Psoas muscle (tissue), 8 donors: ENCODE data around the gene NFE2L1. TPM values are rescaled to one million over a fixed set of nuclear protein-coding genes. Genes with fewer than 3 reads are reported as not detected.

Experiments used
- ATAC-seq, 4 donors: fragments of 200-7000 bp; cut with Tn5 transposase; one replicate each; pipeline ENCODE4 v1.9.1; 2020; ENCODE audit warnings: moderate library complexity in 3 of 4, mild to moderate bottlenecking in 2 of 4
- DNase-seq, 2 donors: peaks; one replicate each; pipeline ENCODE4 v3.0.0-alpha.2; 2020
- H3K27ac ChIP-seq: fragments of 200-600 bp; one replicate; pipeline ENCODE4 v1.8.0; 2022
- H3K27me3 ChIP-seq, 3 donors: fragments of 200-600 bp in 1 of 3; one replicate each; pipeline versions ENCODE4 v1.6.1 to v1.8.0; 2013 to 2022; ENCODE audit warnings: low read length in 2 of 3, mild to moderate bottlenecking in 2 of 3, moderate library complexity in 1 of 3; ENCODE audit not compliant: insufficient read depth in 3 of 3
- H3K36me3 ChIP-seq, 2 donors: fragments of 200-600 bp in 1 of 2; one replicate each; pipeline versions ENCODE4 v1.6.1 to v1.8.0; 2013 to 2022; ENCODE audit warnings: low read depth in 1 of 2, mild to moderate bottlenecking in 1 of 2, moderate library complexity in 1 of 2; ENCODE audit not compliant: insufficient read depth in 1 of 2
- H3K4me1 ChIP-seq: fragments of 200-600 bp; one replicate; pipeline ENCODE4 v1.8.0; 2022
- H3K4me3 ChIP-seq: fragments of 200-600 bp; one replicate; pipeline ENCODE4 v1.8.0; 2022; ENCODE audit warnings: mild to moderate bottlenecking
- H3K9me3 ChIP-seq: fragments of 200-600 bp; one replicate; pipeline ENCODE4 v1.8.0; 2022
- WGBS, 3 donors: extraction: QIAGEN DNeasy Blood & Tissue Kit; methylation state at CpG; one replicate each; pipeline versions ENCODE4 v1.1.6 to v1.1.7; 2013; 5-methylcytosine and 5-hydroxymethylcytosine counted together
- intact Hi-C, 2 donors: fragments of 100-400 bp; cut with DNase I; formaldehyde crosslinking; loops; one replicate each; pipeline versions ENCODE4 v1.11.0 to v1.14.2; 2022
- polyA plus RNA-seq, 3 donors: library from polyadenylated mRNA; stranded (reverse); fragments of 200-250 nt; gene quantifications; one replicate each; pipeline ENCODE4 v1.2.3, GENCODE V29; 2013
- total RNA-seq, 4 donors: library from RNA; stranded (reverse); fragmentation: NEBNext Ultra II Directional in 2 of 4; extraction: Animal tissue kit (Norgen Biotek cat#: 25700) in 2 of 4; gene quantifications; one replicate each; pipeline versions ENCODE4 v1.2.1 to v1.2.4, GENCODE V29; 2021 to 2023
- TF ChIP-seq, protein P1 (sequence below): fragments of 200-600 bp; IDR thresholded peaks from one replicate; pipeline ENCODE4 v1.8.0; 2022; ENCODE audit warnings: antibody characterized with exemption
- donor health status: healthy with polysubstance abuse.
- donor health status: DM: no; HTN: no; CAD: no; lungs with moderate emphysema.
- donor health status: Bipolar disorder and iron deficiency.
- donor health status: healthy.
- donor health status: DM: yes; HTN: yes; CAD: no.
- donor health status: DM: no; HTN: no; CAD: no.
- donor health status: DM: no; HTN: no; CAD: no.
- donor health status: DM: yes; HTN: yes; CAD: no.

Gene NFE2L1
- total and polyA plus RNA-seq, 7 donors, result 308 to 1,601 (median 1,124) TPM

- peaks cover 82% of the 10 kb centered on the region for H3K4me1 ChIP-seq
- WGBS, 3 donors, result 13 to 27% (median 25%) methylated on average over 31 to 34 of the region's 34 CpGs
- intact Hi-C loops, result no loop called here
- H3K9me3 ChIP-seq, result no peaks in the 10 kb centered on the region
- H3K36me3 ChIP-seq, result peaks cover 21 to 75% of the 10 kb centered on the region in 2 donors
- H3K4me3 ChIP-seq, result peak overlapping the region; percentile 87
- H3K27ac ChIP-seq, result peak overlapping the region; percentile 97
- no peaks in the 10 kb centered on the region for H3K27me3 ChIP-seq
- ATAC-seq, result peak; percentile 57 to 69 (median 68)
- TF ChIP-seq, protein P1, sequence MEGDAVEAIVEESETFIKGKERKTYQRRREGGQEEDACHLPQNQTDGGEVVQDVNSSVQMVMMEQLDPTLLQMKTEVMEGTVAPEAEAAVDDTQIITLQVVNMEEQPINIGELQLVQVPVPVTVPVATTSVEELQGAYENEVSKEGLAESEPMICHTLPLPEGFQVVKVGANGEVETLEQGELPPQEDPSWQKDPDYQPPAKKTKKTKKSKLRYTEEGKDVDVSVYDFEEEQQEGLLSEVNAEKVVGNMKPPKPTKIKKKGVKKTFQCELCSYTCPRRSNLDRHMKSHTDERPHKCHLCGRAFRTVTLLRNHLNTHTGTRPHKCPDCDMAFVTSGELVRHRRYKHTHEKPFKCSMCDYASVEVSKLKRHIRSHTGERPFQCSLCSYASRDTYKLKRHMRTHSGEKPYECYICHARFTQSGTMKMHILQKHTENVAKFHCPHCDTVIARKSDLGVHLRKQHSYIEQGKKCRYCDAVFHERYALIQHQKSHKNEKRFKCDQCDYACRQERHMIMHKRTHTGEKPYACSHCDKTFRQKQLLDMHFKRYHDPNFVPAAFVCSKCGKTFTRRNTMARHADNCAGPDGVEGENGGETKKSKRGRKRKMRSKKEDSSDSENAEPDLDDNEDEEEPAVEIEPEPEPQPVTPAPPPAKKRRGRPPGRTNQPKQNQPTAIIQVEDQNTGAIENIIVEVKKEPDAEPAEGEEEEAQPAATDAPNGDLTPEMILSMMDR, result no peak
- DNase-seq, result peak; percentile 76 to 92
Measured at GRCh38 chr17:48054238-48055185, 6.4 kb downstream of the NFE2L1 start.

DNA sequence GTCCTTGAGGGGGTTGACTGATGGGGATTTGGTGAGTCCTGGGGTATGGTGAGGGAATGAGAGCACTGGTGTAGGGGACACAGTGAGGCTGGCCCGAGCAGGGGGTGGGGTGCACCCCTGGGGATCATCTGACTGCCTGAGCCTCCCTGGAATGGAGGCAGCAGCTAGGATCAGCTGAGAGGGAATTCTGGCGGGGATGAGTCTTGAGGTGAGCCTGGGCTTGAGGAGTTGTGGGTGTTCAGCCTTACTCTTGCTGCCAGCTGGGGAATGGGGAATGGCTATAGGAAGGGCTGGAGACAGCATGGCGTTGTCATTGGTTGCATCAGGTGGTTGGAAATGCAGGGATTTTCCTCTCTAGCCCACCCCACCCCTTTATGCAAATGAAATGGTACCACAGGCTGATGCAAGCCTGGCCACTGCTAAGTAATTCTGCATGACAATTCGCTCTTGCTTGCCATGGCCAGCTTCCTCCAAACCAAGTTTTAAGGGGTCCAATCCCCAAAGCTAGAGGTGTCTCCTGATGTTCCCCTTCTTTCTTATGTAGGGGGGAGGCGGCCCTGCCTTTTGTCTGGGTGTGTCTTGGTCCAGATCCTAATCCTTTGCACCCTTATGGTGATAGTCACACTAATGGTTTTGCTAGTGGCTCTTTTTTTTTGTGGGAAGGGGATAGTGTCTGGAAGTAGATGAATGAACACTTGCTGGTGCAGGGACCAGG is 7.5 kb downstream of the NFE2L1 start:
- H3K27me3 ChIP-seq, result no peaks in the 10 kb centered on the region
- DNase-seq (no peak), ATAC-seq (no peak)
- peak overlapping the region; percentile 87 for H3K4me3 ChIP-seq
- peak overlapping the region; percentile 61 for H3K27ac ChIP-seq
- H3K36me3 ChIP-seq, result peaks cover 28 to 83% of the 10 kb centered on the region in 2 donors
- peaks cover 86% of the 10 kb centered on the region for H3K4me1 ChIP-seq
- TF ChIP-seq, protein P1, result no peak
- intact Hi-C loops, result no loop called here
- no peaks in the 10 kb centered on the region for H3K9me3 ChIP-seq
- 64 to 75% (median 72%) methylated on average over 5 of the region's 5 CpGs for WGBS, 3 donors

GRCh38 chr17:48056246-48056745 is 8.1 kb downstream of the NFE2L1 start:
- ATAC-seq, result no peak
- no peaks in the 10 kb centered on the region for H3K27me3 ChIP-seq
- TF ChIP-seq, protein P1, result no peak
- peaks cover 83% of the 10 kb centered on the region for H3K4me1 ChIP-seq
- peak overlapping the region; percentile 87 for H3K4me3 ChIP-seq
- DNase-seq, result no peak
- H3K36me3 ChIP-seq, result peaks cover 28 to 83% of the 10 kb centered on the region in 2 donors
- WGBS, 3 donors, result 87 to 93% (median 91%) methylated on average over 10 of the region's 10 CpGs
- intact Hi-C loops, result no loop called here
- peak overlapping the region; percentile 61 for H3K27ac ChIP-seq
- H3K9me3 ChIP-seq, result no peaks in the 10 kb centered on the region

DNA sequence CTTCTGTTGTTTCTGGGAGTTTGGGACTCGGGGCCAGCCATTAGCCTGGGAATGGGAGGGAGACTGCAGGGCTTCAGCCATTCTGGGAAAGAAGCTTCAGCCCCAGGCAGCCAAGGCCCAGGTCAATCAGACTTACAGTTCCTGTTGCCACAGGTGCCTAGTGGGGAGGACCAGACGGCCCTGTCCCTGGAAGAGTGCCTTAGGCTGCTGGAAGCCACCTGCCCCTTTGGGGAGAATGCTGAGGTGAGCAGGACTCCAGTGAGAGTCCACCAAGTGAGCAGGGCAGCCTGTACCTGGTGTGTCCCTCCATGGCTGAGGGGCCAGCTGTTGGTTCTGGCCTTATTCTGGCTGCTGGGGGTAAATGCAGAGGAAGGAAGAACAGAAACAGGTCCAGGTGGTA is 8.7 kb downstream of the NFE2L1 start:
- Histone ChIP-seq H3K9me3 (no peaks in the 10 kb centered on the region), H3K36me3 (peaks cover 30 to 85% of the 10 kb centered on the region in 2 donors), H3K27me3 (no peaks in the 10 kb centered on the region), H3K4me1 (peaks cover 87% of the 10 kb centered on the region), H3K27ac (peak overlapping the region; percentile 61), H3K4me3 (peak overlapping the region; percentile 87)
- DNase-seq (no peak), ATAC-seq (no peak)
- 44 to 75% (median 49%) methylated on average over 2 of the region's 2 CpGs for whole genome bisulfite sequencing, 3 donors
- TF ChIP-seq, protein P1, result no peak
- intact Hi-C loops, result no loop called here
